NCI-H1694 treated with DMSO at 0.1 percent for 48 hours (cell line): ENCODE data around the gene TYW1.
"Not testable (repeated sequence)": the region's sequence is repeated elsewhere in the genome, so short reads cannot be mapped to it uniquely, and the experiment has no call there.

Experiments used
- DNase-seq: peaks from one replicate; lab custom pipeline; 2025; lab: John Stamatoyannopoulos, UW

TYW1 gene

DNA sequence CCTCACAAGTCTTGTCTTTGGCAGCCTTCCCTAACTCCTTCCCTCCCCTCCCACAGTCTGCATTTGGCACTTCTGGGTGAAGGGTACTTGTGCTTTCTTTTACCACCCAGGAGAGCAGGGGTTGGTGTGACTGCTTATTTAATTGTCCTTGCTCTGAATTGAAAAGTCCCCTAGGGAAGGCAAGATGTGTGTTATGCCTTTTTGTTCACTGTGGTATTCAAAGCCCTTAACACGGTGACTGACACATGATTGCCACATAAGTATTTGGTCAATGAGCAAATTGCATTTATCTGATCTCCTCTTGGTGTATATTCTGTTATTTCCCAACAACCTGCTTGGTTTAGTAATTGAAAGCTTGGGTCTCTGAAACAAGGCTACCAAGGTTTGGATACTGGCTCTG, 134.1 kb downstream of the TYW1 start:
- DNase-seq, result not testable (repeated sequence)

DNA sequence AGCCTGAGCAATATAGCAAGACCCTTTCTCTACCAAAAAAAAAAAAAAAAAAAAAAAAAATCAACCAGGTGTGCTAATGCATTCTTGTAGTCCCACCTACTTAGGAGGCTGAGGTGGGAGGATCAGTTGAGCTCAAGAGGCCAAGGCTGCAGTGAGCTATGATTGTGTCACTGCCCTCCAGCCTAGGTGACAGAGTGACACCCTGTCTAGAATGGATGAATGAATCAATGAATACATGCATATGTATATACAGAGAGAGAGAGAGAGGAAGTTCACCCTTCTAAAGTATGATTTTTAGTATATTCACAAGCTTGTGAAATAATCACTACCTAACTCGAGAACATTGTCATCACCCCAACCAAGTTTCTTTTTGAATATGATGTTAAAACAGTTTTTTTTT, 138.3 kb downstream of the TYW1 start:
- DNase-seq, result not testable (repeated sequence)

DNA sequence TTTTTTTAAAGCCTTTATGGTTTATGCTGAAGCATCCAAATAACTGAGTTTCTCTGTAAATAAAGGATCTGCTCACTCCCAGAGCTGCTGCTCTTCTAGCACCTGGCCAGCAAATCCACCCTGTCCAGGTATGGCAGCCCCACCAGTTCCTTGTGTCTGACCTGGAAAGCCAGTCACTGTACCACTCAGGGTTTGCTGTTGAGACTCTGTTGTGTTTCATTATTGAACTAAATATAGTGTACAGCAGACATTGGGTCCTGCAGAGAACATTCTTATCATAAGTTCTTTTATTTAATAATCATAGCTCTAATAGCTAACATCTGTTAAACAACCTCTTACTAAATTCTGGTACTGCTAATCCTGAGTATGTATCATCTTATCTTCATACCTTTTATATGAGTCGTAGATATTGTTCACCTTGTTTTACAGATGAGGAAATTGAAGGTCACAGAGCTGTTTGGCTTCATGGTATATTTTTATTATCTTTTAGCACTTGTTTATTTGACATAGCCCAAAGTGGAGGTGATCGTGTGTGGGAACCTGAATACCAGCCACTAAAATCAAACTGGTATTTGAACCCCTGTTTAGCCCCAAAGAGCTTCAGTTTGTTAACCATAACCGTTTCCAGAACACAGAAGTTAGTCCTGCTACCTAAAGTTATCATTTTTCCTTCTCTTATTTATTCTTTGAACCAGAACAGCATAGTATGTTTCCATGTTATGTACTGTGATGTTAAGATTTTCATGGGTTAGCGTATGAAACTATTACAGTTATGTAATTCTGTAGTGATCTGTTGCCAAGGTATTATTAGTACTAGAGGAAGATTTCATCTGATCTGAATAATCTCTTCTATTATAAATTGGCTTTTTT, 139.2 kb downstream of the TYW1 start:
- not testable (repeated sequence) for DNase-seq

DNA sequence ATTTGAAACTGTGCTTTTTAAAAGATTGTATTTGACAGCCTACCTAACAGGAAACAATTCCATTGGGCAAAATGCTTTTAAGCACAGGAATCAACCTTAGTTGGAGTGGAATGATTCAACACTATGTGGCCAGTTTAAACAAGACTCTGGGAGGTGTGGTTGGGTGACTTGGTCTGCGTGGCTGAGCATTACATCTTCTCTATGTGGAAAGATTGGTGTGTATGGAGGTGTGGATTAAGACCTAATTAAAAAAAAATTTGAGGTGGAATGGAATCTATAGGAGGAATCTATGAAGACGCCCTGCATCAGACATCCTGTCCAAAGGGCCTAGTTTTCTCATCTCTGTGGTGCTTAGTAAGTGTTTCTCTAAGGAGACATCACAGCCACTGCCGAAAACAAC, 140.9 kb downstream of the TYW1 start:
- not testable (repeated sequence) for DNase-seq

DNA sequence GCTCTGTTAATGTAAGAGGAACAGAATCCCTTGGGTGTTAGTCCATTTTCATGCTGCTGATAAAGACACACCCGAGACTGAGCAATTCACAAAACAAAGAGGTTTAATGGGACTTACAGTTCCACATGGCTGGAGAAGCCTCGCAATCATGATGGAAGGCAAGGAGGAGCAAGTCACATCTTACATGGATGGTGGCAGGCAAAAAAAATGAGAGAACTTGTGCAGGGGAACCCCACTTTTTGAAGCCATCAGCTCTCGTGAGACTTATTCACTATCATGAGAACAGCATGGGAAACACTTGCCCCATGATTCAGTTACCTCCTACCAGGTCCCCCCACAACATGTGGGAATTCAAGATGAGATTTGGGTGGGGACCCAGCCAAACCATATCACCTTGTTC, 143.2 kb downstream of the TYW1 start:
- not testable (repeated sequence) for DNase-seq

DNA sequence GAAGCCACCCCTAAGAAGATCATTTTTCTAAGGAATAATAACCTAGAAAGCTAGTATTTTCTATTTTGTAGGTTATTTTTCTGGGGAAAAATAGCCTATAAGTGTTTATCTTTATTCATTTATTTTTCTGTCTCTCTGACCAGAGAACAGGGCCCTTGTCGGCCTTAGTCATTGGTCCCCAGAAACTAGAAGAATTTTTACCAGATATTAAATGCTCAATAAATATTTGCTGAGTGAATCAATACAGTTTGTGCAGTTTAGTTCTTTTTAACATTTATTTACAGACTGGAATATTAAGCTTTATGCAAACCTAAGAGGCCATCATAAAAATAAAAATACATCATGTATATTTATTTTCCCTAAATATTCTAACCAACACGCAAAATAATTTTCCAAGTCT, 144.4 kb downstream of the TYW1 start:
- not testable (repeated sequence) for DNase-seq

DNA sequence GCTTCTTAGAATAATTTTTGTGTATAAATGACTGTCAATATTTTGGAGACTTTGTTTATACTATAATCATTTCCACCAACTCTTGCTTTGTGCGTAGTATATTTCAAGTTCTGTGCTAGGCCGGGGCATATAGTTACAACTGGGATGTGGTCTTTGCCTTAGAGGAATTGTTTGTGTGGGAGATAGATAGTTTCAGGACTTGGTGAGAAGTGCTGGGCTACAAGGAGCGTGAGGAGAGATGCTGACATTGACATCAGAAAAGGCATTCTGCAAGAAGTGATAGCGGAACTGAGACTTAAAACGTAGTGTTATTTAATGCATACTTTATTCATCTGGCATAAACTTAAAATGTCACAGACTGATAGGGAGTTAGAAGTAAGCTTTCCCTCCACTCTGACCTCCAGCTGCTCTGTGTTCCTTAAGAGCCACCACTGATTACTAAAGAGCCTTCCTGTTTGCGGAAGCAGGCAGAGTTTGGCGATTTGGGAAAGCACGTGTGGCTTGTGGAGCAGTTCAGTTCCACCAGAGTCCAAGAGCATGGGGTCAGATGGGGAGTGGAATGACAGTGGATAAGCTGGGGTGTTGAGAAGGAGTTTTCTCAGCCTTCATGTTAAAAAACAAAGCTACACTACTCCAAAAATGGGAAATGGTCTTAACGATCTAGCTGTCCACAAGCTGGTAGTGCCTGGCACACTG, 146.6 kb downstream of the TYW1 start:
- DNase-seq, result not testable (repeated sequence)

DNA sequence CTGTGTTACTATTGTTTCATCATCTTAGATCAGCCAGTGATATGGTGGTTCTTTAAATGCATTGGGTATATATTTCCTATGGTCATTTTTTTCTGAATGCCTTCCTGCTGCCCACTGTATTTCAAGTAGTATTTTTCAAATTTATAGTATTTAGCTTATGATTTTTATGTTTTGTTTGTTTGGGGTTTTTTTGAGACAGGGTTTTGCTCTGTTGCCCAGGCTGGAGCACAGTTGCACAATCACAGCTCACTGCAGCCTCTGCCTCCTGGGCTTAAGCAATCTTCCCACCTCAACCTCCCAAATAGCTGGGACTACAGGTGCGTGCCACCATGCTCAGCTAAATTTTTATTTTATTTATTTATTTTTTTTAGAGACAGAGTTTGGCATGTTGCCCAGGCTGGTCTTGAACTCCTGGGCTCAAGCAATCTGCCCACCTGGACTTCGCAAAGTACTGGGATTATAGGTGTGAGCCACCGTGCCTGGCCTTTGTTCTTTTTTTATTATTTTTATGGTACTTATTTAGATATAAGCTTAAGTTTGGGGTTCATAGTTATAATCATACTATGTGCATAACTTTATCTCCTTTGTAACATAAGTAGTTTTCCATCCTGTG, 149.1 kb downstream of the TYW1 start:
- not testable (repeated sequence) for DNase-seq

DNA sequence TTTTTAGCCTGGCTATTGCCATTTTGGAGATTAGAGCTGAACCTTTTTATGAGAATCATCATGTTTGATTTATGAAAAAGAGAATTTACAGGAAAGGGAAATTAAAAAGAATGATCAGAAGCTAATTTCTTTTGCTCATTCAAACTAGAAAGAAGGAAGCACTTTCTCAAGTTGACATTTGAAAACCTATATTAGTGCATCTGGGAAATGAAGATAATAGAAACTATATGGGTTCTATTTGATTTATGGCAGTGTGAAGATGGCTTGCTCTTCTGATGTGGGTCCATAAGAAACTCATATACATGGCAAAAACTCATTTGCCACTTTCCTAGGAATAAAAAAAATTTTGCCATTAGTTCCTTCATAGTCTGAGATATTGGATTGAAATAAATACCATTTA, 152.5 kb downstream of the TYW1 start:
- DNase-seq, result not testable (repeated sequence)

DNA sequence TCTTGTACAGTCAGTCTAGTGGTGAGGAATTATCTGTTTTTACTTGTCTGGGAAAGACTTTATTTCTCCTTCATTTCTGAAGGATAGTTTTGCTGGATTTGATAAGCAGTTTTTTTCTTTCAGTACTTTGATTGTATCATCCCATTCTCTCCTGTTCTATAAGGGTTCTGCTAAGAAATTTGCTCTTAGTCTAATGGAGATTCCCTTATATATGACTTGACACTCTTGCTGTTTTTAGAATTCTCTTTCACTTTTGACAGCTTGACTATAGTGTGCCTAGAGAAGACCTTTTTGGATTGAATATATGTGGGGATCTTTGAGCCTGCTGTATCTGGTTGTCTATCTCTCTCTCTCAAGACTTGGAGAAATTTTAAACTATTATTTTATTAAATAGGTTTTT, 157.7 kb downstream of the TYW1 start:
- not testable (repeated sequence) for DNase-seq

DNA sequence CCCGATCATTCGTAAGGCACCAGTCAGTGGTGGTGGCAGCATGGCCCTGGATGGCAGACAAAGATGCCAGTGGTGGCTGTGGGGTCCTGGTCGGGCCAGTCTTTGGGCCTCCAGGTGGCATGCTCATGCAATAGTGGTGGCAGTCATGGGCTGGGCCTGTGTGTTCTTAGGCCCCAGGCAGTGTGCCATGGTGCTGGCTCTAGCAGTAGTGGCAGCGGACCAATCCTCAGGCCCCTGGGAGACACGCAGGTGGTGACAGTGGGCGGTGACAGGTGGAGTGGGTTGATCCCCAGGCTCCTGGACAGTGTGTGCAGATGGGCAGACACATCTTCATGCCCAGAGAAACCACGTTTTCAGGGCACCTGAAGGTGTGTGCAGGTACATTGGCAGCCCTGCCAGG, 159.4 kb downstream of the TYW1 start:
- not testable (repeated sequence) for DNase-seq

DNA sequence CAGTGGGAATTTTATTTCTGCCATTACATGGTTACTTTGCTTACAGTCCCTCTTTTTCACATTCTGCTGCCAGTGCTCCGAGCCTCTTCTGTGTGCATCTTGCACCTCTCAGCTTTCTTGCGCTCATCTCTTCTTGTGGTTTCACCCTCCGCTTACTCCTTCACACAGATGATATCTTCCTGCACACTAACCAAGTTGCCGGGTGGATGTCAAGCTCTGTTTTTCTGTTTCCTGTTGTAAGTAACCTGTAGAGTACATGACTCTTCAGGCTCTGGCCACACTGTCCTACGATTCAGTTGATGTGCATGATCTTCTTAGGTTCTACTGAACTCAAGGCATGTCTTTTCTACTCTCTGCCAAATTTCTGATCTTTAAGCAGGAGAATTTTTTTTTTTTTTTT, 166.7 kb downstream of the TYW1 start:
- not testable (repeated sequence) for DNase-seq

DNA sequence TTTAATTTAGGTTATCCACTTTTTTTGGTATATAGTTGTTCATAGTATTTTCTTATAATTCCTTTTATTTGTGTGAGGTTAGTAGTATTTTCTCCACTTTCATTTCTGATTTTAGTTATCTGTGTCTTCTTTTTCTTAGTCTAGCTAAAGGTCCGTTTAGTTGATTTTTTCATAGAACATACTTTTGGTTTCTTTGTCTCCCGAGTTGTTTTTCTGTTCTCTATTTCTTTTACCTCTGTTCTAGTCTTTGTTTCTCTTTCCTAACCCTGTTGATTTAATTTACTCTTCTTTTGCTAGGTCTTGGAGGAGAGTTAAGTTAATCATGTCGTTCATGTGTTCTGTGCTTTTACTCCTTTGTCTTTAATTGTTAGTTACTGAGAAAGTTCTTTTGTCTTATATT, 174.5 kb downstream of the TYW1 start:
- not testable (repeated sequence) for DNase-seq

DNA sequence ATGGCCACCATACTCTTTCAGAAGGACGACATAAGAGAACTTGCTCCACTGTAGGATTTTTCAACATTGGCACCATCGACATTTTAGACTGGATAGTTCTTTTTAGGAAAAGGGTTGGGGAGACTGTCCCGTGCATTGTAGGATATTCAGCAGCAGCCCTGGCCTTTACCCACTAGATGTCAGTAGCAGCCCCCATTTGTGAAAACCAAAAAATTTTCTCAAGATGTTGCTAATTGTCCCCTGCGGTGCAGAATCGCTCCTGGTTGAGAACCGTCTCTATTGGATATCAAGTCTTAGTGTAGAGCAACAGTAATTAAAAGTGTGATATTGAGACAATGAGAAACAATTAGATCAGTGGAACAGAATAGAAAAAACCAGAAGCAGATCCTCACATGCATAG, 180.1 kb downstream of the TYW1 start:
- DNase-seq, result not testable (repeated sequence)

DNA sequence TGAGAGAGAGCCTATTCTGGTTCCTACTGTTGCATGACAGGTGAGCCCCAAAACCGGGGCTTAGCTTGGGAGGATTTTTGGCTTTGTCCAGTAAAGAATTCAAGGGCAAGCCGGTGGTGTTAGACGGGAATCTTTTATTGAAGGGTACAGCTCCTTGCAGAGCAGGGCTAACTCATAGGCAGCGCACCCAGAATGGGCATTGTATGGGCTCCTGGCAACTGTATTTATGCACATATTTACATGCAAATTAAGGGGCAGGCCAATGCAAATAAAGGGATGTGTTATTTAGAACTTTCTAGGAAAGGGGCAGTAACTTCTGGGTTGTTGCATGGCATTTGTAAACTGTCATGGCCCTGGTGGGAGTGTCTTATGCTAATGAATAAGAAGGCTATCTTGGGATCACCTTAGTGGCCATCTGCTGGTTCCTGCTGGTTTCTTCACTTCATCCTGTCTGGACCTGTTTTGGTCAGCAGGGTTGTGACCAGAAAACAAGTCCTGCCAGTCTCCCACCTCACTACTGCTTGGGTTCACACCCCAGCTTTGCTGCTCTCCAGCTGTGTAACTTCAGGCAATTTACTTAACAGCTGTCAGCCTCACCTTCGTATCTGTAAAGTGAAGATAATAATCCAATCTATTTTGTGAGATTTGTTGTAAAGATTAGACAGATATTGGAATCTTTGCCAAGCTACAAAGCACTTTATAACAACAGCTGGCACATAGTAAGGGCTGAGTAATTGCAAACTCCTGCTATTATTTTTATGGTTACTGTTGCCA, 182.5 kb downstream of the TYW1 start:
- not testable (repeated sequence) for DNase-seq

DNA sequence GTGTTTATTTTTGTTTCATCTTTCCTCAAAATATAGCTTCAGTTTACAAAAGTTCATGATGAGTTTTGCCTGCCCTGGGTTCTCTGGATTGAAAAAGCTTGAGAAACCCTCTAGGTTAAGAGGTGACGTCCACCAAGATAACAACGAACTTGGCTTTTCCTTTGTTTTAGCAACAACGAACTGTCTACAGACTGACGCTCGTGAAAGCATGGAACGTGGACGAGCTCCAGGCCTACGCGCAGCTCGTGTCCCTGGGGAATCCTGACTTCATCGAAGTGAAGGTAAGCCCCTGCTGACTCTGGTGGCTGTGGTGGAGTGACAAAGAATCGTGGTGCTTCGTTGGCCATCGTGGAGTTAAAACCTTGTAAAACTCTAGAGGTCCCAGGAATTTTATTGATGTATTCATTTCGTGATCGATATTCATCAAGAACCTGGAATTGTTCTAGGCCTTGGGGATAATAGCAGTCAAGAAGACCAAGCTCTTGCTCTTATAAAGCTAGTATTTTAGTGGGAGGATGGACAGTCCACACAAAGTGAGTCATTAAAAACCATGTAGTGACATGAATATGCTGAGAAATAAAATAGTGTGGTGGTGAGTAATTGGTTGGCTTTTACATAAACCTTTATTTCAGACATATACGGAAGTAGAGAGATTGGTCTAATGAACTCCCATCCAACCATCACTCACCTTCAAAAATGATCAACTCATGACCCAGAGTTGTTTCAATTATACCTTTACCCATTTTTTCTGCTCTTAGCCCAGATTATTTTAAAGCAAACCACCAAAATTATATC, 186.5 kb downstream of the TYW1 start:
- not testable (repeated sequence) for DNase-seq

DNA sequence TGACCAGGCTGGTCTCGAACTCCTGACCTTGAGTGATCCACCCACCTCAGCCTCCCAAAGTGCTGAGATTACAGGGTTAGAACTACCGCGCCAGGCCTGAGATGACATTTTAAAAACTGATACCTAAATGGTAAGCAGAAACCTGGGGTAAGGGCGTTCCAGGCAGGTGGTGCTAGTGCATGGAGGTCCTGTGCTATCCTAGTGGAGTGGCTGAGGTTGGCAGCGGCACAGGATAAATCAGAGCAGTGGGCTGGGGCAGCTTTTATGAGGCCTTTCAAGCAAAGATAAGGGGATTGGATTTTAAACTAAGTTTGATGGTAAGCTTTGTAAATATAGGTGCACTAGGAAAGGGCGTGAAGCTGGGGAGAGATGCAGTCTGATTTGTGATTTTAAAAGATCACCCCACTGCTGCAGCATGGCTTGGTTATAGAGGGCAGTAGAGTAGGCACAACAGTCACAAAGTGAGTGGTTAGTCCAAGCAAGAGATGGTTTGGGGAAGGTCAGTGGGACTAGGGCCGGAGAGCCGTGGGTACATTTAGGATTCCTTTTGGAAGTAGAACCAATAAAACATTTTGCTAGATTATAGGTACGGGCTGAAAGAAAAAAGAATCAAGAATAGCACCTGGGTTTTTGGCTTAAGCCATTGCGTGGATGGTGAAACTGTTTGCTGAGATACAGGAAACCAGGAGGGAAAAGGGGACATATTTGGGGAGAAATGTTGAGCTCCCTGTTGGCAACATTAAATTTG, 188.5 kb downstream of the TYW1 start:
- DNase-seq, result not testable (repeated sequence)

DNA sequence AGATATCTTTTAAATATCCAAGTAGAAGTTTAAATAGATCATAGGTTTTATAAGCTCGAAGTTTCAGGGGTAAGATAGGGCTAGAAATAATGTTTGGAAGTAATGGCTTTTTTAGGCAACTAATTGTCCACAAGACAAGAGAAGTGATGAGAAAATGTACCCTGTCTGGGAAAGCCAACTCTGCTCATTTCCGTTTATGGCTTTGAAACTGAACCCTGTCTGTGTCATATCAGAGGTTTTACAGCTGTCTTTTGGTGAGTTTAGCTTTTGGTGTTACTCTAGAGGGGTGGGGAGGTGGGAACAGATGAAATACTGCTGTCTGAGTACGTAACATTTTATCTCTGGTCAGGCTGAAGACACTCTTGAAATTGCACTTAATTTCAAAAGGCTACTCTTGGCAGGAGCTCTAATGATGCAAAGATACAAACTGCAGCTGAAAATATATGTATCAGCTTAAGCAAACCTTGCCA, 189.1 kb downstream of the TYW1 start:
- not testable (repeated sequence) for DNase-seq

DNA sequence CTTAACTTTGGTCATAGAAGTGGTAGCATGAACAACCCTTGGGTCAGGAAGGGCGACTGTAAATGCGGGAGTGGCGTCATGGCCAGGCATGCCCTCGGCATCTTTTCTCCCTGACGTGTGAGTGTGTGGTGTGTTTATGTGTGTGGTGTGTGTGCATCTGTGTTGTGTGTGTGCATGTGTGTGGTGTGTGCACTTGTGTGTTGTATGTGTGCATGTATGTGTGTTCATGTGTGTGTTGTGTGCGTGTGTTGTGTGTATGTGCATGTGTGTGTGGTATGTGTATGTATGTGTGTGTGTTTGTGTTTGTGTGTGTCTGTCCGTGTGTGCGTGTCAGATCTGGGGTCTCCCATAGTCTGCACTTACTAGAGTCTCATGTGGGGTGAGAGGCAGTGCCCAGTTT, 192.5 kb downstream of the TYW1 start:
- not testable (repeated sequence) for DNase-seq

DNA sequence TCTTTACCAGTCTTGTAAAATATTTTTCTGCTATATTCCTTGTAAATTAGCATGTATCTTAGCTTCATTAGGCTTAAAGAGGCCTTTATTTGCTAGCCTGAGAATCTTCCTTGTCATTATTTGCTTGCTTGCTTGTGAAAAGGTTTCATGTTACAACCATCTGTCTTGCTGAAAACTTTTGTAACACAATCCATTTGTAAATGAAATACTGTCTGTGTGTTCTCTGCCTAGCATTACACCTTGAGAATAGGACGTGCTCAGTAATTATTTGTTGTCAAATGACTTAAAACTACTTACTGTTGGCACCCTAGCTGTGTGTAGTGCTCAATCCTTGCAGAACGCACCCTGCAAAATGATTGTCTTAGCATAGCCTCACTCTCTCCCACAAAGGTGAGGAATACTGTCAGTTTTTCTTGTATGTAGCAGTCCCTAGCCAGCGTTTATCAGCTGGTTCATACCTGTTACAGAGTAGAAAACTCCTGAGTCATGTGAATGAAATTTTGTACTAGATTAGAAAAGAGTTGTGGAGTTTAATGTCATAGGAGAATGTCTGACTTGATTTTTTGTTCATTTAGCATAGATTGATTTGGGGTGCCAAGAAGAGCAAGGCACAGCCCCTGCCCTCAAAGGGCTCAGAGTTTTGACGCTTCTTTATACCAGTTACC, 193.3 kb downstream of the TYW1 start:
- not testable (repeated sequence) for DNase-seq
